GM21723 (cell line): Measurements from ENCODE around the gene AKAP12.

Experiments used
- ATAC-seq: cut with Tn5 transposase; IDR thresholded peaks from one replicate; pipeline ENCODE4 v1.9.1; 2021; ENCODE audit warnings: mild to moderate bottlenecking, moderate library complexity; ENCODE audit not compliant: unreplicated experiment

The AKAP12 gene, protein sequence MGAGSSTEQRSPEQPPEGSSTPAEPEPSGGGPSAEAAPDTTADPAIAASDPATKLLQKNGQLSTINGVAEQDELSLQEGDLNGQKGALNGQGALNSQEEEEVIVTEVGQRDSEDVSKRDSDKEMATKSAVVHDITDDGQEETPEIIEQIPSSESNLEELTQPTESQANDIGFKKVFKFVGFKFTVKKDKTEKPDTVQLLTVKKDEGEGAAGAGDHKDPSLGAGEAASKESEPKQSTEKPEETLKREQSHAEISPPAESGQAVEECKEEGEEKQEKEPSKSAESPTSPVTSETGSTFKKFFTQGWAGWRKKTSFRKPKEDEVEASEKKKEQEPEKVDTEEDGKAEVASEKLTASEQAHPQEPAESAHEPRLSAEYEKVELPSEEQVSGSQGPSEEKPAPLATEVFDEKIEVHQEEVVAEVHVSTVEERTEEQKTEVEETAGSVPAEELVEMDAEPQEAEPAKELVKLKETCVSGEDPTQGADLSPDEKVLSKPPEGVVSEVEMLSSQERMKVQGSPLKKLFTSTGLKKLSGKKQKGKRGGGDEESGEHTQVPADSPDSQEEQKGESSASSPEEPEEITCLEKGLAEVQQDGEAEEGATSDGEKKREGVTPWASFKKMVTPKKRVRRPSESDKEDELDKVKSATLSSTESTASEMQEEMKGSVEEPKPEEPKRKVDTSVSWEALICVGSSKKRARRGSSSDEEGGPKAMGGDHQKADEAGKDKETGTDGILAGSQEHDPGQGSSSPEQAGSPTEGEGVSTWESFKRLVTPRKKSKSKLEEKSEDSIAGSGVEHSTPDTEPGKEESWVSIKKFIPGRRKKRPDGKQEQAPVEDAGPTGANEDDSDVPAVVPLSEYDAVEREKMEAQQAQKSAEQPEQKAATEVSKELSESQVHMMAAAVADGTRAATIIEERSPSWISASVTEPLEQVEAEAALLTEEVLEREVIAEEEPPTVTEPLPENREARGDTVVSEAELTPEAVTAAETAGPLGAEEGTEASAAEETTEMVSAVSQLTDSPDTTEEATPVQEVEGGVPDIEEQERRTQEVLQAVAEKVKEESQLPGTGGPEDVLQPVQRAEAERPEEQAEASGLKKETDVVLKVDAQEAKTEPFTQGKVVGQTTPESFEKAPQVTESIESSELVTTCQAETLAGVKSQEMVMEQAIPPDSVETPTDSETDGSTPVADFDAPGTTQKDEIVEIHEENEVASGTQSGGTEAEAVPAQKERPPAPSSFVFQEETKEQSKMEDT (N-terminal part only)

GRCh38 chr6:151239603-151240035 is at the start of gene AKAP12:
TSS of gene AKAP12 (plus strand) at chr6:151239967. CDS start at chr6:151240563, 596 bp downstream.
- ATAC-seq = no peak

GRCh38 chr6:151191527-151191926 is 48.2 kb upstream of the AKAP12 start:
- no peak for ATAC-seq

GRCh38 chr6:151196555-151196954 is 43.2 kb upstream of the AKAP12 start:
- no peak for ATAC-seq

DNA sequence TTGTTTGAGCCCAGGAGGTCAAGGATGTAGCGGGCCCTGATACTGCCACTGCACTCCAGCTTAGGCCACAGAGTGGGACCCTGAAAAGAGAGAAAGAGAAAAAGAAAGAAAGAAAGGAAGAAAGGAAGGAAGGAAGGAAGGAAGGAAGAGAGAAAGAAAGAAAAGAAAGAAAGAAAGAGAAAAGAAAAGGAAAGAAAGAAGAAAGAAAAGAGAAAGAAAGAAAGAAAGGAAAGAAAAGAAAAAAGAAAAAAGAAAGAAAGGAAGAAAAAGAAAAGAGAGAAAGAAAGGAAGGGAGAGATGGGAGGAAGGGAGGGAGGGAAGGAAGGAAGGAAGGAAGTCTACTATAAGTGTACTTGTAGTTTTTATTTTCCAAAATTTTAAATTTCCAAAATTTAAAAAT is 42.2 kb upstream of the AKAP12 start:
- no peak for ATAC-seq

- ATAC-seq = no peak
Observed at GRCh38 chr6:151199991-151200390, 39.8 kb upstream of the AKAP12 start.

DNA sequence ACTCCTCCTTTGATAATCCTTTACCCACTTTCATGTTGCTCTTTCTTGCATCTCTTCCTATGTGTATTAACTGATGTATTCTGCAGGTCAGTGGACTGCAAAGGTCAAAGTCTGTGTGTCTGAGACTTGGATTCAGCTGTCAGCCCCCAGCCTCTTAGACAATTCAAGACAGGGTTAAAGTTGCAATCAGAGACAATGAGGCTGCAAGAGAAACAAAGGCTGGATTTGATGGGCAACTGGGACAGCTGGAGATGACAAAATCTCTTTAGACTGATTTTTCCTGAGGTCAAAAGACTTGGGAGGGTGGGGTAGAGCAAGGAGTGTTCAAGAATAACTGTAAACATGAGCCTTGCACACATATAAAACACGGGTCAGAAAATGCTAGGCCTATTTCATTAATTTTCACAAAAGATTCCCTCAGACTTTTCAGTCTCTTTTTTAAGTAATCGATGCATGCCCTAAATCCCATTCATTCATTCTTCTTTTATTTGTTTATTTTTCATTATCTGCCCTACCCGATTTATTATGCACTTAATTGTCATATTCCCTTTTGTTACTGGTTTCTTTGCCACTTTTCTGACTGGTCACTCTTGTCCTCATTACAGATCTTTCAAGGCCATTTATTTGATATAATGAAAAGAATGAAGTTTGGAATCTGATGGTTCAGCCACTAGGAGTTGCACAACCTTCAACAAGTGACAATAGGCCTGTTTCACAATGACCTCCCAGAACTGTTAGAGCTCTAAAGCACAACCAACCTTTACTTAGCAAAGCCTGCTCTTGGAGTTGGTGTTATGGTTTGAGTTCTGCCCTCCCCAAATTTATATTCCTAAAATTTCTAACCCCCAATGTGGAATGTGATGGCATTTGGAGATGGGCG is 33.8 kb upstream of the AKAP12 start:
- no peak for ATAC-seq

DNA sequence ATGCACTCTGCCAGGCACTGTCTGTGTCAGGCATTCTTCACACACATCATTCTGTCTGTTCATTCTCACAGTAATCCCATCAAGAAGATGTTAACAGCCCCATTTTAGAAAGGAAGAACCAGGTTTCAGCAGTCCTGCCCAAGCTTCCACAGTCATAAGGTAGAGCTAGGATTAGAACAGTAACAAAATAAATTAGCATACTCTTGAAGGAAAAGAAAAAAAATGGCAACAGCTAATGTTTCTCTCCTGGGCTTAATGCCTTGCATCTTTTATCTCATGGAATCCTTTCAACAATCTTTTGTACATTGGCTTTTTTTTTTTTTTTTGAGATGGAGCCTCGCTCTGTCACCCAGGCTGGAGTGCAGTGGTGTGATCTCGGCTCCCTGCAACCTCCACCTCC is 32.1 kb upstream of the AKAP12 start:
- no peak for ATAC-seq

- ATAC-seq = no peak
Observed at GRCh38 chr6:151209071-151209831, 30.5 kb upstream of the AKAP12 start.

DNA sequence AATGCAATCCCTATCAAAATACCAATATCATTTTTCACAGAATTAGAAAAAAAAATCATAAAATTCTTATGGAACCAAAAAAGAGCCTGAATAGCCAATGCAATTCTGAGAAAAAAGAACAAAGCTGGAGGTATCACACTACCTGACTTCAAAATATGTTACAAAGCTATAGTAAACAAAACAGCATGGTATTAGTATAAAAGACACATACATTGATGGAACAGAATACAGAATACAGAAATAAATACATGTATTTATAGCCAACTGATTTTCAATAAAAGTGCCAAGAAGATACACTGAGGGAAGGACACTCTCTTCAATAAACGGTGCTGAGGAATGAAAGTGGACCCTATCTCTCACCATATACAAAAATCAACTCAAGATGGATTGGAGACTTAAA is 28.7 kb upstream of the AKAP12 start:
- no peak for ATAC-seq

DNA sequence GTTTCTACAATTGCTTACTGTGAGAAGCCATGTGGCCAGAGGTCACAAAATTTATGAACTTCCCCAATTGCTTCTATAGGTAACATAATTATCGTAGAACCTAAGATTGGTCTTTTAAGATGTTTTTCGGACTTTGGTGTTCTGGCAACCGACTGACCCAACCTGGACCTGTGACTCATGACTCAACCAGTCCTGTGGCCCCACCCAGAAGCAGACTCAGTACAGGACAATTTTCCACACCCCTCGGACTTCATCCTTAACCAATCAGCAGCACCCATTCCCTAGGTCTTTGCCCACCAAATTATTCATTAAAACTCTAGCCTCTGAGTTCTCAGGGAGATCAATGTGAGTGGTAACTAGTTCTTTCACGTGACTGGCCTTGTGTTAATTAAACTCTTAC is 26.4 kb upstream of the AKAP12 start:
- no peak for ATAC-seq

DNA sequence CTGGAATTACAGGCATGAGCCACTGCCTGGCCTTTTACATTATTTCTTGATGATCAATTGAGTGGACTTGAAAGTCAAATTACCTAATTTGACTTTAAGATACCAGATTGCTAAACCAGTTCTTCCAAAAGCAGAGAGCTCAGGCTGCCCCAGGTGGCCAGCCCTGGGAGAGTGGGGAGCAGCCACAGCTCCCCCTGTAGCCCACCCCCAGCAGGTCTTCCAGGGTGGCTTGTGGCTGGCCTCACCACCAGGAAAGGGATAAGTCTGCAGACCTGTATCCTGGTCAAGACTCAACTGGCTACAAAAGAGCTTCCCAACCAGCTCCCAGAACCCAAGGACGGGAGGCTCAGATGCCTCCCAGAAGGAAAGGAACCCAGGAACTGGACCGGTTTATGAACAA is 23.8 kb upstream of the AKAP12 start:
- no peak for ATAC-seq

- ATAC-seq = no peak
Observed at GRCh38 chr6:151216804-151217203, 23.0 kb upstream of the AKAP12 start.

GRCh38 chr6:151219192-151219591 is 20.6 kb upstream of the AKAP12 start:
- ATAC-seq = no peak

GRCh38 chr6:151224076-151224475 is 15.7 kb upstream of the AKAP12 start:
- ATAC-seq = no peak

- ATAC-seq = no peak
Observed at GRCh38 chr6:151225919-151226318, 13.8 kb upstream of the AKAP12 start.

DNA sequence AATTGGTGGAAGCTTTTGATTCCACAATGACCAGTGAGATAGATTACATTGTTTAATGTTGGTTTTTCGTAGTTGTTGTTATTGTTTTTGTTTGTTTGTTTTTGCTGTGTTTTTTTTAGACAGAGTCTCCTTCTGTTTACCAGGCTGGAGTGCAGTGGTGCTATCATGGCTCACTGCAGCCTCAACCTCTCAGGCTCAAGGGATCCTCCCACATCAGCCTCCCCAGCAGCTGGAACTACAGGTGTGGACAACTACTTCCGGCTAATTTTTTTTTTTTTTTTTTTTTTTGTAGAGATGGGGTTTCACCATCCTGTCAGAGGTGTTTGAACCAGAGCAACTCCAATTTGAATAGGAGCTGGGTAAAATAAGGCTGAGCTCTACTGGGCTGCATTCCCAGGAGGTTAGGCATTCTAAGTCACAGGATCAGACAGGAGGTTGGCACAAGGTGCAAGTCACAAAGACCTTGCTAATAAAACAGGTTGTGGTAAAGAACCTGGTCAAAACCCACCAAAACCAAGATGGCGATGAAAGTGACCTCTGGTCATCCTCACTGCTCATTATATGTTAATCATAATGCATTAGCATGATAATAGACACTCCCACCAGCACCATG is 10.9 kb upstream of the AKAP12 start:
- no peak for ATAC-seq

DNA sequence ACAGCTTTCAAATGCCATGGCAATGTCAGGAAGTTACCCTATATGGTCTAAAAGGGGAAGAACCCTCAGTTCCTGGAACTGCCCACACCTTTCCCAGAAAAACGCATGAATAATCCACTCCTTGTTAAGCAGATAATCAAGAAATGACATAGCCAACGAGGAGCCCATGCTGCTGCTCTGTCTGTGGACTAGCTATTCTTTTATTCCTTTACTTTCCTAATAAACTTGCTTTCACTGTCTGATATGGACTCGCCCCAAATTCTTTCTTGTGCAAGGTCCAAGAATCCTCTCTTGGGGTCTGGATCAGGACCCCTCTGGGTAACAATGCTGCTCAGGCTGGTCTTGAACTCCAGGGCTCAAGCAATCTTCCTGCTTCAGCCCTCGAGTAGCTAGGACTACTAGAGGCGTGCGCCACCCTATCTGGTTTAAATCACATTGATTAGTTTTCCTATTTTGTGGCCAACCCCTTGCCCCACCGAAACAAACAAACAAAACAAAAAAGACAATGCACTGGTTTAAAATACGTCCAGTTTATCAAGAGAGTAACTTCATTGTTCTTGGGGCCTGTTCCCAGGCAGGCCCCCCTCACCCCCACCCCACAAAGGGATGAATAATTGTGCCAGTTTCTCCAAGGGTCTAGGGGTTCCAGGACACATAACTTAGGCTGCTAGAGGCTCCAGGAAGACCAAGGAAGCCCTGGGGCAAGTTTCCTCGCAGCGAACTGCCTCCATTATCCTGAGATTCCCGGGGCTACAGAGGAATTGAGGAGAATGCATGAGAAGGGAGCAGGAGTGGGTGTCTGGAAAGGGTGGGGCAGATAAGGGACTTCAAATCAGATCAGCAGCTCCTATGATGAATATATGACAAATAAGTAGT is 10.1 kb upstream of the AKAP12 start:
- no peak for ATAC-seq

DNA sequence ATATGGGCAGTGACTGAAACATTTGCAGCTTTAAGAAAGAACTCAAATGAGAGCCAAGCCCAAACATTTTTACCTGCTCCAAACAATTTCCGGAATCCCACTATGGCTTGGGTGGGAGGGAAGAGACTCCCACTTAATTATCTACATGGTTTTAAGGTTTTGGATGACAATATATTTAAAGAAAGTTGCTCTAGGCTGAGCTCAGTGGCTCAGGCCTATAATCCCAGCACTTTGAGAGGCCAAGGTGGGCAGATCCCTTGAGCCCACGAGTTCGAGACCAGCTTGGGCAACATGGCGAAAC is 9.5 kb upstream of the AKAP12 start:
- no peak for ATAC-seq
